ENCODE results near the gene ADGRB3.
"Not testable (repeated sequence)": the region's sequence is repeated elsewhere in the genome, so short reads cannot be mapped to it uniquely, and the experiment has no call there.

DNA sequence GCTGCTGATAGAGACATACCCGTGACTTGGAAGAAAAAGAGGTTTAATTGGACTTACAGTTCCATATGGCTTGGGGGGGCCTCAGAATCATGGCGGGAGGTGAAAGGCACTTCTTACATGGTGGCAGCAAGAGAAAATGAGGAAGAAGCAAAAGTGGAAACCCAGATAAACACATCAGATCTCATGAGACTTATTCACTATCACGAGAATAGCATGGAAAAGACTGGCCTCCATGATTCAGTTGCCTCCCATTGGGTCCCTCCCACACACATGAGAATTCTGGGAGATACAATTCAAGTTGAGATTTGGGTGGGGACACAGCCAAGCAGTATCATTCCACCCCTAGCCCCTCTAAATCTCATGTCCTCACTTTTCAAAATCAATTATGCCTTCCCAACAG is 112.8 kb downstream of the ADGRB3 start:
- TF ChIP-seq, protein P1, sequence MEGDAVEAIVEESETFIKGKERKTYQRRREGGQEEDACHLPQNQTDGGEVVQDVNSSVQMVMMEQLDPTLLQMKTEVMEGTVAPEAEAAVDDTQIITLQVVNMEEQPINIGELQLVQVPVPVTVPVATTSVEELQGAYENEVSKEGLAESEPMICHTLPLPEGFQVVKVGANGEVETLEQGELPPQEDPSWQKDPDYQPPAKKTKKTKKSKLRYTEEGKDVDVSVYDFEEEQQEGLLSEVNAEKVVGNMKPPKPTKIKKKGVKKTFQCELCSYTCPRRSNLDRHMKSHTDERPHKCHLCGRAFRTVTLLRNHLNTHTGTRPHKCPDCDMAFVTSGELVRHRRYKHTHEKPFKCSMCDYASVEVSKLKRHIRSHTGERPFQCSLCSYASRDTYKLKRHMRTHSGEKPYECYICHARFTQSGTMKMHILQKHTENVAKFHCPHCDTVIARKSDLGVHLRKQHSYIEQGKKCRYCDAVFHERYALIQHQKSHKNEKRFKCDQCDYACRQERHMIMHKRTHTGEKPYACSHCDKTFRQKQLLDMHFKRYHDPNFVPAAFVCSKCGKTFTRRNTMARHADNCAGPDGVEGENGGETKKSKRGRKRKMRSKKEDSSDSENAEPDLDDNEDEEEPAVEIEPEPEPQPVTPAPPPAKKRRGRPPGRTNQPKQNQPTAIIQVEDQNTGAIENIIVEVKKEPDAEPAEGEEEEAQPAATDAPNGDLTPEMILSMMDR (IDR thresholded peaks at IDR 0.05): not testable (repeated sequence)
- not testable (repeated sequence) for TF ChIP-seq RAD21 (IDR thresholded peaks at IDR 0.05; ENCODE audit: low read length); TCF12 (IDR thresholded peaks at IDR 0.05); SIN3A (IDR thresholded peaks at IDR 0.05; ENCODE audit: borderline replicate concordance, low read depth, low read length); EP300 (IDR thresholded peaks at IDR 0.05; ENCODE audit: borderline replicate concordance in 1 of 2, low read depth in 1 of 2, low read length in 1 of 2); TAF1 (IDR thresholded peaks at IDR 0.05; ENCODE audit: borderline replicate concordance, low read depth, low read length); POLR2AphosphoS5 (IDR thresholded peaks at IDR 0.05; ENCODE audit: low read depth, low read length); YY1 (IDR thresholded peaks at IDR 0.05; ENCODE audit: low read depth); GABPA (IDR thresholded peaks at IDR 0.05; ENCODE audit: low read depth); GATA2 (CRISPR knock-in tag; IDR thresholded peaks at IDR 0.05); SMC3 (IDR thresholded peaks at IDR 0.05; ENCODE audit: low read depth, low read length); RFX5 (IDR thresholded peaks at IDR 0.05; ENCODE audit: low read length)
- TF ChIP-seq, protein P2, sequence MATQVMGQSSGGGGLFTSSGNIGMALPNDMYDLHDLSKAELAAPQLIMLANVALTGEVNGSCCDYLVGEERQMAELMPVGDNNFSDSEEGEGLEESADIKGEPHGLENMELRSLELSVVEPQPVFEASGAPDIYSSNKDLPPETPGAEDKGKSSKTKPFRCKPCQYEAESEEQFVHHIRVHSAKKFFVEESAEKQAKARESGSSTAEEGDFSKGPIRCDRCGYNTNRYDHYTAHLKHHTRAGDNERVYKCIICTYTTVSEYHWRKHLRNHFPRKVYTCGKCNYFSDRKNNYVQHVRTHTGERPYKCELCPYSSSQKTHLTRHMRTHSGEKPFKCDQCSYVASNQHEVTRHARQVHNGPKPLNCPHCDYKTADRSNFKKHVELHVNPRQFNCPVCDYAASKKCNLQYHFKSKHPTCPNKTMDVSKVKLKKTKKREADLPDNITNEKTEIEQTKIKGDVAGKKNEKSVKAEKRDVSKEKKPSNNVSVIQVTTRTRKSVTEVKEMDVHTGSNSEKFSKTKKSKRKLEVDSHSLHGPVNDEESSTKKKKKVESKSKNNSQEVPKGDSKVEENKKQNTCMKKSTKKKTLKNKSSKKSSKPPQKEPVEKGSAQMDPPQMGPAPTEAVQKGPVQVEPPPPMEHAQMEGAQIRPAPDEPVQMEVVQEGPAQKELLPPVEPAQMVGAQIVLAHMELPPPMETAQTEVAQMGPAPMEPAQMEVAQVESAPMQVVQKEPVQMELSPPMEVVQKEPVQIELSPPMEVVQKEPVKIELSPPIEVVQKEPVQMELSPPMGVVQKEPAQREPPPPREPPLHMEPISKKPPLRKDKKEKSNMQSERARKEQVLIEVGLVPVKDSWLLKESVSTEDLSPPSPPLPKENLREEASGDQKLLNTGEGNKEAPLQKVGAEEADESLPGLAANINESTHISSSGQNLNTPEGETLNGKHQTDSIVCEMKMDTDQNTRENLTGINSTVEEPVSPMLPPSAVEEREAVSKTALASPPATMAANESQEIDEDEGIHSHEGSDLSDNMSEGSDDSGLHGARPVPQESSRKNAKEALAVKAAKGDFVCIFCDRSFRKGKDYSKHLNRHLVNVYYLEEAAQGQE (IDR thresholded peaks at IDR 0.05; ENCODE audit: low read depth, low read length): not testable (repeated sequence)
- TF ChIP-seq, protein P3, sequence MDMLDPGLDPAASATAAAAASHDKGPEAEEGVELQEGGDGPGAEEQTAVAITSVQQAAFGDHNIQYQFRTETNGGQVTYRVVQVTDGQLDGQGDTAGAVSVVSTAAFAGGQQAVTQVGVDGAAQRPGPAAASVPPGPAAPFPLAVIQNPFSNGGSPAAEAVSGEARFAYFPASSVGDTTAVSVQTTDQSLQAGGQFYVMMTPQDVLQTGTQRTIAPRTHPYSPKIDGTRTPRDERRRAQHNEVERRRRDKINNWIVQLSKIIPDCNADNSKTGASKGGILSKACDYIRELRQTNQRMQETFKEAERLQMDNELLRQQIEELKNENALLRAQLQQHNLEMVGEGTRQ (IDR thresholded peaks at IDR 0.05; ENCODE audit: borderline replicate concordance, low read depth, low read length): not testable (repeated sequence)
